ENCODE data around the gene LAT. TPM values are rescaled to one million over a fixed set of nuclear protein-coding genes. Genes with fewer than 3 reads are reported as not detected.

The LAT gene
- total and polyA plus RNA-seq, 2 donors (not counting 3 experiments of a cell fraction or from before 2014, with no cell fraction given) = 4.5 to 5.9 TPM

- Histone ChIP-seq H3K27ac (ENCODE audit: insufficient read depth, low read depth, low read length) (no peak overlapping the region), H3K9me1 (replicated peaks; ENCODE audit: control insufficient read depth, extremely low read depth, insufficient read depth, low read length) (no peaks in the 10 kb centered on the region), H3K9me3 (replicated peaks; ENCODE audit: control insufficient read depth, insufficient read depth, low read length) (no peaks in the 10 kb centered on the region), H3K27me3 (ENCODE audit: control insufficient read depth in 2 of 2, insufficient read depth in 2 of 2, low read length in 2 of 2) (no peaks in the 10 kb centered on the region), H3K4me1 (ENCODE audit: control insufficient read depth, extremely low read depth, insufficient read depth, low read length) (no peaks in the 10 kb centered on the region), H3K36me3 (ENCODE audit: control insufficient read depth in 2 of 2, extremely low read depth in 1 of 2, insufficient read depth in 2 of 2, low read length in 2 of 2) (peaks cover 0 to 5% of the 10 kb centered on the region in 2 experiments), H4K20me1 (replicated peaks; ENCODE audit: control insufficient read depth, extremely low read depth, insufficient read depth, low read length) (no peaks in the 10 kb centered on the region), H2AFZ (ENCODE audit: low read depth, low read length) (no peak overlapping the region), H3K79me2 (ENCODE audit: control insufficient read depth, insufficient read depth, low read length) (no peaks in the 10 kb centered on the region), H3K4me3 (replicated peaks in 1 of 3; ENCODE audit: insufficient read depth in 1 of 3, low read depth in 1 of 3, low read length in 3 of 3) (no peak overlapping the region), H3K4me2 (ENCODE audit: insufficient read depth, low read length) (no peak overlapping the region), H3K9ac (replicated peaks; ENCODE audit: extremely low read depth, insufficient read depth, low read length) (no peak overlapping the region)
- ChIA-PET POLR2A (no interaction called here), CTCF (no interaction called here)
- DNase-seq (ENCODE audit: low read depth, low spot score) (no peak), FAIRE-seq (no peak)
- BruUV-seq (replicated peaks) = no TSS peak
- TF ChIP-seq MYC (IDR thresholded peaks at IDR 0.05; ENCODE audit: low read depth, low read length) (no peak), JUN (IDR thresholded peaks at IDR 0.05; ENCODE audit: borderline replicate concordance, insufficient read depth, insufficient read length, low read depth) (no peak)
- intact Hi-C loops (cut with micrococcal nuclease) = no loop called here
- dilution Hi-C loops (cut with MboI; ENCODE audit: extremely low pct_ligation_motif_present, low sequenced_read_pairs) = no loop called here
These were observed 5.7 kb downstream of the LAT start for GRCh38 chr16:28990375-28991040.

DNA sequence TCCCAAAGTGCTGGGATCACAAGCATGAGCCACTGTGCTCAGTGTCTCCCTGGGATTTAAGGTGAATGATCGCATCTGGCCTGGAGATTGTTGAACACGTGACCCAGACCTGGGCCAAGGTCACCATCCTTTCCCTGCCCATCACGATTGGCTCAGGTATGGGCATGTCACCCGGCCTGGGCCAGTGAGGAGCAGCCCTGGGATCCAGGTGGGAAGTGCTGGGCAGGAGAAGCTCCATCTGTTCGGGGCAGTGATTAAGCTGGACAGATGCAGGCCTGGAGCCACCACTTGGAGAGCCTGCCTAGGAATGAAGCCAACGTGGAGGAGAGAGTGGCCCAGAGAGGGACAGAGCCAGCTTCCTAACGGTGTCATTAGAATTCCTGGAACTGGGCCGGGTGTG lies 6.8 kb downstream of the LAT start:
- TF ChIP-seq JUN (IDR thresholded peaks at IDR 0.05; ENCODE audit: borderline replicate concordance, insufficient read depth, insufficient read length, low read depth) (no peak), MYC (IDR thresholded peaks at IDR 0.05; ENCODE audit: low read depth, low read length) (no peak), EZH2 (IDR thresholded peaks at IDR 0.05; ENCODE audit: borderline replicate concordance, low read depth, low read length, severe bottlenecking) (no peak)
- Histone ChIP-seq H3K36me3 (ENCODE audit: control insufficient read depth in 2 of 2, extremely low read depth in 1 of 2, insufficient read depth in 2 of 2, low read length in 2 of 2) (peaks cover 0 to 1% of the 10 kb centered on the region in 2 experiments), H3K9me1 (replicated peaks; ENCODE audit: control insufficient read depth, extremely low read depth, insufficient read depth, low read length) (no peaks in the 10 kb centered on the region), H3K4me3 (replicated peaks in 1 of 3; ENCODE audit: insufficient read depth in 1 of 3, low read depth in 1 of 3, low read length in 3 of 3) (no peak overlapping the region), H3K4me2 (ENCODE audit: insufficient read depth, low read length) (no peak overlapping the region), H2AFZ (ENCODE audit: low read depth, low read length) (no peak overlapping the region), H3K9ac (replicated peaks; ENCODE audit: extremely low read depth, insufficient read depth, low read length) (no peak overlapping the region), H3K9me3 (replicated peaks; ENCODE audit: control insufficient read depth, insufficient read depth, low read length) (no peaks in the 10 kb centered on the region), H3K27me3 (ENCODE audit: control insufficient read depth in 2 of 2, insufficient read depth in 2 of 2, low read length in 2 of 2) (no peaks in the 10 kb centered on the region), H3K79me2 (ENCODE audit: control insufficient read depth, insufficient read depth, low read length) (no peaks in the 10 kb centered on the region), H4K20me1 (replicated peaks; ENCODE audit: control insufficient read depth, extremely low read depth, insufficient read depth, low read length) (no peaks in the 10 kb centered on the region), H3K27ac (ENCODE audit: insufficient read depth, low read depth, low read length) (no peak overlapping the region), H3K4me1 (ENCODE audit: control insufficient read depth, extremely low read depth, insufficient read depth, low read length) (no peaks in the 10 kb centered on the region)
- POLR2A ChIA-PET = no interaction called here
- FAIRE-seq = no peak
- intact Hi-C loops (cut with micrococcal nuclease) = no loop called here
- BruUV-seq (replicated peaks) = no TSS peak
- DNase-seq (ENCODE audit: low read depth, low spot score) = no peak
- dilution Hi-C loops (cut with MboI; ENCODE audit: extremely low pct_ligation_motif_present, low sequenced_read_pairs) = no loop called here
- CTCF ChIA-PET = no interaction called here
